ENCODE results near the gene URI1.

- TF ChIP-seq SIN3A (IDR thresholded peaks at IDR 0.05; ENCODE audit: borderline replicate concordance, insufficient read depth, low read depth, low read length) (no peak), CTCF (IDR thresholded peaks at IDR 0.05) (no peak), POLR2AphosphoS5 (IDR thresholded peaks at IDR 0.05; ENCODE audit: low read depth, low read length) (no peak), REST (IDR thresholded peaks at IDR 0.05; ENCODE audit: insufficient read depth in 1 of 2, low read depth in 2 of 2, low read length in 1 of 2) (no peak), TCF7L2 (IDR thresholded peaks at IDR 0.05; ENCODE audit: low read depth, low read length) (no peak)
Measured at GRCh38 chr19:30059741-30060457, 117.9 kb downstream of the URI1 start.
